HG02938 (cell line): Measurements from ENCODE around the gene MYO7A.

Experiments used
- ATAC-seq: cut with Tn5 transposase; IDR thresholded peaks from one replicate; pipeline ENCODE4 v1.9.1; 2021; ENCODE audit warnings: mild to moderate bottlenecking, moderate library complexity; ENCODE audit not compliant: unreplicated experiment

The MYO7A gene

GRCh38 chr11:77182542-77183430, 54.7 kb downstream of the MYO7A start:
- no peak for ATAC-seq

- ATAC-seq = no peak
Observed at GRCh38 chr11:77183431-77183984, 55.5 kb downstream of the MYO7A start.

GRCh38 chr11:77184136-77184860, 56.3 kb downstream of the MYO7A start:
- no peak for ATAC-seq

- ATAC-seq = no peak
Observed at GRCh38 chr11:77186302-77186701, 58.3 kb downstream of the MYO7A start.

GRCh38 chr11:77187111-77187750, 59.2 kb downstream of the MYO7A start:
- ATAC-seq = no peak

- ATAC-seq = no peak
Observed at GRCh38 chr11:77187776-77188632, 60.0 kb downstream of the MYO7A start.

GRCh38 chr11:77188633-77189491, 60.8 kb downstream of the MYO7A start:
- no peak for ATAC-seq

- no peak for ATAC-seq
Observed at GRCh38 chr11:77189588-77190210, 61.7 kb downstream of the MYO7A start.

GRCh38 chr11:77190331-77191075, 62.5 kb downstream of the MYO7A start:
- no peak for ATAC-seq

- no peak for ATAC-seq
Observed at GRCh38 chr11:77191429-77191822, 63.4 kb downstream of the MYO7A start.

- ATAC-seq = no peak
Observed at GRCh38 chr11:77191823-77192495, 63.9 kb downstream of the MYO7A start.

- no peak for ATAC-seq
Observed at GRCh38 chr11:77193167-77193566, 65.1 kb downstream of the MYO7A start.

GRCh38 chr11:77193911-77194830, 66.1 kb downstream of the MYO7A start:
- ATAC-seq = no peak

- no peak for ATAC-seq
Observed at GRCh38 chr11:77195071-77195755, 67.2 kb downstream of the MYO7A start.

- ATAC-seq = no peak
Observed at GRCh38 chr11:77196961-77197360, 68.9 kb downstream of the MYO7A start.
